ENCODE results near the gene GNPTAB.

GNPTAB gene

DNA sequence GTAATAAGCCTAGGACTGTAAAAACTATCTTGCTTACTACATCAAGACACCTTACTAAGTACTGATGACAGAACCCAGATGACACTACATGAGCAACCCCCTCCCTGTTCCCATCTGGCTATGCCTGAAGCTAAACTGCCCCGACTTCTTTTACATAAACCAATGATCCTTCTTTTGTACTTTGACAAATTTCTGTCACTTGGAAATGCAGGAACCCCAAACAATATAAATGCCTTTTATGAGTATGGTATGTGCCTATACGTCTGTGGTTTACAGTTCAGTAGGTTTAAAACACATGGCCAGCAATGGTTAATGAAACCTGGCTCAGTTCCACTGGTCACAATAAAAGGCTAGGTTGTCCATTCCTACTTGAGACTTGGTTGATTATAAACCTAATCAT, 97.6 kb downstream of the GNPTAB start:
- no peaks in the 10 kb centered on the region for H3K27me3 ChIP-seq
- TF ChIP-seq, protein P1, sequence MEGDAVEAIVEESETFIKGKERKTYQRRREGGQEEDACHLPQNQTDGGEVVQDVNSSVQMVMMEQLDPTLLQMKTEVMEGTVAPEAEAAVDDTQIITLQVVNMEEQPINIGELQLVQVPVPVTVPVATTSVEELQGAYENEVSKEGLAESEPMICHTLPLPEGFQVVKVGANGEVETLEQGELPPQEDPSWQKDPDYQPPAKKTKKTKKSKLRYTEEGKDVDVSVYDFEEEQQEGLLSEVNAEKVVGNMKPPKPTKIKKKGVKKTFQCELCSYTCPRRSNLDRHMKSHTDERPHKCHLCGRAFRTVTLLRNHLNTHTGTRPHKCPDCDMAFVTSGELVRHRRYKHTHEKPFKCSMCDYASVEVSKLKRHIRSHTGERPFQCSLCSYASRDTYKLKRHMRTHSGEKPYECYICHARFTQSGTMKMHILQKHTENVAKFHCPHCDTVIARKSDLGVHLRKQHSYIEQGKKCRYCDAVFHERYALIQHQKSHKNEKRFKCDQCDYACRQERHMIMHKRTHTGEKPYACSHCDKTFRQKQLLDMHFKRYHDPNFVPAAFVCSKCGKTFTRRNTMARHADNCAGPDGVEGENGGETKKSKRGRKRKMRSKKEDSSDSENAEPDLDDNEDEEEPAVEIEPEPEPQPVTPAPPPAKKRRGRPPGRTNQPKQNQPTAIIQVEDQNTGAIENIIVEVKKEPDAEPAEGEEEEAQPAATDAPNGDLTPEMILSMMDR (IDR thresholded peaks at IDR 0.05; ENCODE audit: low read depth, low read length): no peak
- no peaks in the 10 kb centered on the region for H3K4me1 ChIP-seq
- H3K9me3 ChIP-seq: no peaks in the 10 kb centered on the region
- DNase-seq: no peak
- no peak overlapping the region for H3K4me3 ChIP-seq (ENCODE audit: low read depth, low read length)
- no peaks in the 10 kb centered on the region; the same call in 1 of the 2 replicates for H3K36me3 ChIP-seq

DNA sequence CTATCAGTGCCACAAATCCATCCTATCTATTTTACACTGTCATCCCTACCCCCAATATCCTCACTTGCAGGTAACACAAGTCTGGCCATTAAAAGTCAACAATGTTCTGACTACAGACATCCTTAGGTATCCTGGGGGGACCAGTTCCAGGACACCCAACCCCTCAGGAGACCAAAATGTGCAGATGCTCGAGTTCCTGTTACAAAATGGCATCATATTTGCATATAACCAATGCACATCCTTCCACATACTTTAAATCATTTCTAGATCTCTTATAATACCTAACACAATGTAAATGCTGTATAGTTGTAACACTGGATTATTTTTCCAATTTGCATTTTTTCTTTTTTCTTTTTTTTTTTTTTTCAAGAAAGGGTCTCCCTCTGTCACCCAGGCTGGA, 98.4 kb downstream of the GNPTAB start:
- Histone ChIP-seq H3K9me3 (no peaks in the 10 kb centered on the region), H3K36me3 (no peaks in the 10 kb centered on the region; the same call in 1 of the 2 replicates), H3K27me3 (no peaks in the 10 kb centered on the region), H3K4me1 (no peaks in the 10 kb centered on the region), H3K4me3 (ENCODE audit: low read depth, low read length) (no peak overlapping the region)
- TF ChIP-seq, protein P1 (IDR thresholded peaks at IDR 0.05; ENCODE audit: low read depth, low read length): no peak
- no peak for DNase-seq

DNA sequence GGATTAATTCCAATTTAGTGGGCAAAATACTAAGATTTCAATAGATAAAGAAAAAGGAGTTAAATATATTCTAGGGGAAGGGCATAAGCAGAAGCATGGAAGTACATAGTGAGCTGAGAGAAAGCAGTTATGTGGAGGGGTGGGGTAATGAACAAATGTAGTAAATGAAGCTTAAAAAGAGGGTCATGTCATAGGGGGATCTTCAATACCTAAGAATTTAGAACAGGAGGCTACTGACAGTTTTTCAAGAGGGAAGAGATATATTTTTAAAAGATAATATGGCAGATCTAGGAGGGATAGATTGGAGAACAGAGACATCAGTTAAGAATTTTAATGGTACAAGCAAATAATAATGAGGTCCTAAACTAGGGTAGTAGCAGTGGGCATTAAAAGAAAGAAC, 100.9 kb downstream of the GNPTAB start:
- no peaks in the 10 kb centered on the region for H3K27me3 ChIP-seq
- no peak for DNase-seq
- H3K4me3 ChIP-seq (ENCODE audit: low read depth, low read length): no peak overlapping the region
- H3K9me3 ChIP-seq: no peaks in the 10 kb centered on the region
- no peaks in the 10 kb centered on the region for H3K4me1 ChIP-seq
- H3K36me3 ChIP-seq: no peaks in the 10 kb centered on the region; the same call in 1 of the 2 replicates
- TF ChIP-seq, protein P1 (IDR thresholded peaks at IDR 0.05; ENCODE audit: low read depth, low read length): no peak

DNA sequence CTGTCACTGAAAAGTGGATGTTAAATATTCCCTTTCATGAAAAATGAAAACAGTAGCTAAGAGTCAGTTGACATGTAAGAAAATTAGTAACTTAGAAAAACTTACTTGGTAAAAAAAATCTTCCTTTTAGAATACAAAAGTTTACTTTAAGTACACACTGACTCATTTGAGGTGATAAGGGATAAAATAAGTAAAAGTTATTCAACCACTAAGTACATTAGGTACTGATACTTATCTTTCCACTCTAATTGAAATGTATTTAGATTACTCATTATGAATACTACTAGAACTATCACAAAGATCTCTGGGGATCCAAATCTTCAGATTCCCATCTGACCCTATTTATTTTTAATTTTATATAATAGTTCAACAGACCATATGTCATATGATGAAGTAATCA, 103.7 kb downstream of the GNPTAB start:
- Histone ChIP-seq H3K4me3 (ENCODE audit: low read depth, low read length) (no peak overlapping the region), H3K36me3 (no peaks in the 10 kb centered on the region; the same call in 1 of the 2 replicates), H3K9me3 (no peaks in the 10 kb centered on the region), H3K27me3 (no peaks in the 10 kb centered on the region), H3K4me1 (no peaks in the 10 kb centered on the region)
- TF ChIP-seq, protein P1 (IDR thresholded peaks at IDR 0.05; ENCODE audit: low read depth, low read length): no peak
- DNase-seq: no peak

DNA sequence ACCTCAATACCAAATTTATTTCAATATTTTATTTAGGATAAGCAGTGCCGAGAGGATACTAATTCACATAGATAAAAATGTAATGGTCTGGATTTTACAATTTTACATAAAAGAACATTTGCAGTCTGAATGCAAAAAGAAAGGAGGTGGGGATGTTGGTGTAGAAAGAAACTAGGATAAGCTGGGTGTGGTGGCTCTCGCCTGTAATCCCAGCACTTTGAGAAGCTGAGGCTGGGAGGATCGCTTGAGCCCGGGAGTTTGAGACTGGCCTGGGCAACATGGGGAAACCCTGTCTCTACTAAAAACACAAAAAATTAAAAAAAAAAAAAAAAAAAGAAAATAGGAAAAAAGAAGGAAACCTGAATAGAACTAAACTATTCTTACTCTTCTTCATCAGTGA, 108.4 kb downstream of the GNPTAB start:
- no peaks in the 10 kb centered on the region for H3K36me3 ChIP-seq
- TF ChIP-seq, protein P1 (IDR thresholded peaks at IDR 0.05; ENCODE audit: low read depth, low read length): no peak
- H3K4me3 ChIP-seq (ENCODE audit: low read depth, low read length): no peak overlapping the region
- no peak for DNase-seq
- H3K4me1 ChIP-seq: no peaks in the 10 kb centered on the region
- no peaks in the 10 kb centered on the region for H3K27me3 ChIP-seq
- no peaks in the 10 kb centered on the region for H3K9me3 ChIP-seq

DNA sequence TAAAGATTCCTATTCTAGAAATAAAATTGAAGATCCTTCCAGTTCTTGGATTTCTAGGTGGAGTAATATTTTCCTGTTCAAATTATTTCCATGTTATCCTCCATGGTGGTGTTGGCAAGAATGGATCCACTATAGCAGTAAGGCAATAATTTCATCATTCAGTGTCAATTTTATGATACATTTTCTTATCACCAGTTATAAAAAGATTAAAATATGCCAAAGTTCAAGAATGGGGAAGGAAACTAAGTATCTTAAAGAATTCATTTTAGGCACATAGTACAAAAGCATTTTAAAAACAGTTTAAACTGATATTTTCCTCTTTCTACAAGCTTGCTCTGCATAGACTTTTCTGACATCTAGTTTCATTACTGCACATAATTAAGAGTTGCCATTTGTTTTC, 110.6 kb downstream of the GNPTAB start:
- DNase-seq: no peak
- Histone ChIP-seq H3K4me3 (ENCODE audit: low read depth, low read length) (no peak overlapping the region), H3K36me3 (no peaks in the 10 kb centered on the region), H3K27me3 (no peaks in the 10 kb centered on the region), H3K9me3 (no peaks in the 10 kb centered on the region), H3K4me1 (no peaks in the 10 kb centered on the region)
- TF ChIP-seq, protein P1 (IDR thresholded peaks at IDR 0.05; ENCODE audit: low read depth, low read length): no peak

Data from BE2C (cell line).